ENCODE results near the gene GPX3. TPM values are rescaled to one million over a fixed set of nuclear protein-coding genes. Genes with fewer than 3 reads are reported as not detected.

Gene GPX3
- total RNA-seq (2016; rRNA removed; fragmentation: Illumina TruSeq; extraction: Trizol) (31.9 and 33.8 TPM in 2 replicates), polyA plus RNA-seq (2011; rRNA removed) (1,506 and 1,892 TPM in 2 replicates), polyA minus RNA-seq (2011; rRNA and poly(A)+ RNA removed; ENCODE audit: low replicate concordance) (1.3 and 2,208 TPM in 2 replicates), Bru-seq, nascent RNA (percentile 58 among the genes with signal in this experiment), BruChase-seq, experiment 1, labeled RNA remaining after a 6-hour chase (percentile 61 among the genes with signal in this experiment), BruChase-seq, experiment 2, labeled RNA remaining after a 2-hour chase (percentile 51 among the genes with signal in this experiment)
- 15.0 and 22.4 TPM in 2 replicates for total RNA-seq (2016; cell fraction: cytosol; rRNA removed; fragmentation: Illumina TruSeq; extraction: Trizol; ENCODE audit: low read depth)
- 27.5 and 35.1 TPM in 2 replicates for total RNA-seq (2016; cell fraction: insoluble cytoplasmic fraction; rRNA removed; fragmentation: Illumina TruSeq; extraction: Trizol)
- 43.3 and 53.5 TPM in 2 replicates for total RNA-seq (2016; cell fraction: membrane; rRNA removed; fragmentation: Illumina TruSeq; extraction: Trizol)
- total RNA-seq (2016; cell fraction: nucleus; rRNA removed; fragmentation: Illumina TruSeq; extraction: Trizol) = 37.4 and 44.4 TPM in 2 replicates
- 1,827 and 1,911 TPM in 2 replicates for polyA plus RNA-seq (2011; cell fraction: cytosol; rRNA removed)
- 579 and 581 TPM in 2 replicates for polyA plus RNA-seq (2011; cell fraction: nucleus; rRNA removed)
- 440 and 606 TPM in 2 replicates for polyA plus RNA-seq (2012)
- 58.7 and 88.7 TPM in 2 replicates for polyA plus RNA-seq (2016; cell fraction: cytosol; fragmentation: Illumina TruSeq; extraction: Trizol; ENCODE audit: low read depth)
- 65.0 and 89.5 TPM in 2 replicates for polyA plus RNA-seq (2016; cell fraction: insoluble cytoplasmic fraction; fragmentation: Illumina TruSeq; extraction: Trizol; ENCODE audit: low read depth)
- polyA plus RNA-seq (2016; cell fraction: membrane; fragmentation: Illumina TruSeq; extraction: Trizol; ENCODE audit: low read depth) = 111 and 130 TPM in 2 replicates
- polyA plus RNA-seq (2016; cell fraction: nucleus; fragmentation: Illumina TruSeq; extraction: Trizol; ENCODE audit: insufficient read depth, low read depth) = 94.5 and 99.0 TPM in 2 replicates
- polyA minus RNA-seq (2011; cell fraction: cytosol; rRNA and poly(A)+ RNA removed) = 329 and 350 TPM in 2 replicates
- 159 and 243 TPM in 2 replicates for polyA minus RNA-seq (2011; cell fraction: nucleus; rRNA and poly(A)+ RNA removed)
- long read RNA-seq, experiment 1, transcript GPX3-209 (6 exons, 1,478 nt) = minor isoform, 5 of 443 reads
- long read RNA-seq, experiment 1, transcript GPX3-201 (5 exons, 1,636 nt) = major isoform, 408 of 443 reads
- long read RNA-seq, experiment 1, partial matches to known transcripts = 4 of 443 reads
- long read RNA-seq, experiment 1, other reads (novel, unspliced or antisense) = 23 of 443 reads
- long read RNA-seq, experiment 2, transcript GPX3-201 (5 exons, 1,636 nt) = major isoform, 56 of 72 reads
- long read RNA-seq, experiment 2, partial matches to known transcripts = 4 of 72 reads
- long read RNA-seq, experiment 2, other reads (novel, unspliced or antisense) = 11 of 72 reads

- Histone ChIP-seq H4K20me1 (ENCODE audit: insufficient read depth, low read length) (peaks cover 32% of the 10 kb centered on the region), H3K9ac (ENCODE audit: insufficient read depth, low read depth, low read length) (peak within 1 kb of the TSS; percentile 72), H3K4me2 (ENCODE audit: low read depth, low read length) (peak within 1 kb of the TSS; percentile 90), H3K36me3 (replicated peaks in 1 of 2; ENCODE audit: control insufficient read depth in 1 of 2, insufficient read depth in 2 of 2, low read length in 2 of 2) (peaks cover 8 to 23% of the 10 kb centered on the region in 2 experiments; a peak in 4 of 5 replicates), H3K27ac (ENCODE audit: extremely low read length, insufficient read depth, low read length) (peak within 1 kb of the TSS; percentile 58), H3K4me1 (ENCODE audit: insufficient read depth, low read length) (peaks cover 89% of the 10 kb centered on the region), H3K79me2 (ENCODE audit: insufficient read depth, low read length) (peaks cover 33% of the 10 kb centered on the region), H3K27me3 (ENCODE audit: control insufficient read depth in 1 of 2, insufficient read depth in 2 of 2, low read length in 2 of 2) (no peaks in the 10 kb centered on the region; a peak in 1 of 5 replicates), H3K4me3 (replicated peaks in 1 of 3; ENCODE audit: insufficient read depth in 1 of 3, low read depth in 2 of 3, low read length in 3 of 3) (peak within 1 kb of the TSS; percentile 72 to 90 (median 88)), H2AFZ (ENCODE audit: low read length) (peak within 1 kb of the TSS; percentile 42), H3K9me3 (ENCODE audit: low read length) (no peaks in the 10 kb centered on the region)
- in situ Hi-C loops (cut with HindIII; ENCODE audit: extremely low pct_ligation_motif_present, low pct_unique_long_range_greater_than_20kb) = no loop called here
- ATAC-seq = peak; percentile 97
- CTCF ChIA-PET (ENCODE audit: low intra/inter-chr PET ratio, low total read pairs) = no interaction called here
- FAIRE-seq = peak; percentile 92
- under 1% methylated on average over 30 of the region's 54 CpGs for WGBS (ENCODE audit: low lambda C conversion rate)
- peak; percentile 92 for DNase-seq (ENCODE audit: low spot score)
- POLR2A ChIA-PET = interaction anchor here (0.7 to 2.4 kb wide), 18 partner anchors 9 to 262 kb away, joined by 3 to 31 read pairs (median 4); partner anchors contain the start of genes ANXA6, DCTN4, GM2A and TNIP1
- intact Hi-C loops (cut with micrococcal nuclease; ENCODE audit: unreplicated experiment) = loop anchor here (1.0 to 2.0 kb wide), 2 partner anchors 15 to 20 kb away; no protein-coding TSS in a partner anchor
- BruUV-seq (replicated peaks) = TSS peak; percentile 63
- TF ChIP-seq LRRFIP1 (CRISPR knock-in tag; conservative IDR thresholded peaks at IDR 0.05) (no peak), CENPBD1 (CRISPR knock-in tag; IDR thresholded peaks at IDR 0.05; ENCODE audit: borderline replicate concordance, low read depth) (no peak), NR2F1 (CRISPR knock-in tag; IDR thresholded peaks at IDR 0.05) (no peak), ZBTB43 (CRISPR knock-in tag; conservative IDR thresholded peaks at IDR 0.05) (no peak), IRF9 (CRISPR knock-in tag; IDR thresholded peaks at IDR 0.05; ENCODE audit: borderline replicate concordance) (peak; percentile 75; the same call in 1 of the 2 replicates), MBD4 (IDR thresholded peaks at IDR 0.05; ENCODE audit: borderline replicate concordance, low read length) (no peak), YY1 (IDR thresholded peaks at IDR 0.05; ENCODE audit: insufficient read depth, insufficient replicate concordance, low read depth, low read length) (peak; percentile 71), TEF (CRISPR knock-in tag; IDR thresholded peaks at IDR 0.05) (no peak), BRD4 (CRISPR knock-in tag; IDR thresholded peaks at IDR 0.05) (peak; percentile 45; the same call in 1 of the 2 replicates)
These were observed at the start of gene GPX3 for GRCh38 chr5:151020304-151021110. Gene GPX3, plus strand, starts transcription at chr5:151020591. Its CDS starts 64 bp downstream, at chr5:151020655.
